SH-SY5Y (cell line): ENCODE results near the gene DELE1.

ENCODE experiments used
- GATA2 ChIP-seq: IDR thresholded peaks from 2 replicates; pipeline ENCODE4 v1.6.1; 2011; ENCODE audit warnings: mild to moderate bottlenecking, low read depth, low read length
- GATA3 ChIP-seq: IDR thresholded peaks from 2 replicates; pipeline ENCODE4 v1.6.1; 2011; ENCODE audit warnings: low read depth, mild to moderate bottlenecking, low read length, moderate library complexity

DNA sequence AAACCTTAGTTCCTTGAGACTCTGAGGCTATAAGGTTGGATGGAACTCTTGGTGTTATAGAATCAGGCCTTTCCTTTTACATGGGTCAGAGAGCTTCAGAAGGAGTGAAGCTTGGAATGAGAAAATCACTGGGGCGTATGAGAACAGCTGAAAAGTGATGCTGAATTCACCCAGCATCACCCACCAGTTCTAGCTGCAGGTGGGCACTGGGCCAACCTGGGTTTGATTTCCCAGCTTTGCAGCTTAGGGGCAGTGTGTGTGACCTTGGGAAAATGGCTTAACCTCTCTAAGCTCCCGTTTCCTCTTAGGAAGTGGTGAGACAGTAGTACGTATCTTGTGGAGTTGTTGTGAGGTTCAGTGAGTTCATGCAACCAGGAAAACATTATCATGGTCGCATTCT is 23.6 kb downstream of the DELE1 start:
- TF ChIP-seq GATA2 (no peak), GATA3 (no peak)
